ENCODE results near the gene PLXNB2. TPM values are rescaled to one million over a fixed set of nuclear protein-coding genes. Genes with fewer than 3 reads are reported as not detected.
A peak's percentile ranks its signal among the peaks of the same experiment; 100 is the strongest.

The PLXNB2 gene
- total RNA-seq, 1 donor, result 66.0 TPM

- H3K4me1 ChIP-seq (ENCODE audit: insufficient read depth, low read length), result peaks cover 77% of the 10 kb centered on the region
- no peaks in the 10 kb centered on the region for H3K27me3 ChIP-seq (ENCODE audit: insufficient read depth, low read length)
- H3K9me3 ChIP-seq (ENCODE audit: low read depth, low read length), result no peaks in the 10 kb centered on the region
- peak overlapping the region; percentile 73 for H3K4me3 ChIP-seq (ENCODE audit: low read length)
Measured at GRCh38 chr22:50245214-50246072, 62.0 kb downstream of the PLXNB2 start.

- H3K4me1 ChIP-seq (ENCODE audit: insufficient read depth, low read length), result peaks cover 68% of the 10 kb centered on the region
- no peaks in the 10 kb centered on the region for H3K27me3 ChIP-seq (ENCODE audit: insufficient read depth, low read length)
- no peaks in the 10 kb centered on the region for H3K9me3 ChIP-seq (ENCODE audit: low read depth, low read length)
- H3K4me3 ChIP-seq (ENCODE audit: low read length), result peak within 1 kb of the TSS; percentile 73
Measured at GRCh38 chr22:50244420-50245213, 62.8 kb downstream of the PLXNB2 start, which contains the start of gene TUBGCP6. Gene TUBGCP6, minus strand, starts transcription at chr22:50245023. Its CDS starts 564 bp downstream, at chr22:50244459.

GRCh38 chr22:50243685-50244419 lies 63.6 kb downstream of the PLXNB2 start:
- Histone ChIP-seq H3K4me3 (ENCODE audit: low read length) (peak overlapping the region; percentile 73), H3K4me1 (ENCODE audit: insufficient read depth, low read length) (peaks cover 65% of the 10 kb centered on the region), H3K9me3 (ENCODE audit: low read depth, low read length) (no peaks in the 10 kb centered on the region), H3K27me3 (ENCODE audit: insufficient read depth, low read length) (no peaks in the 10 kb centered on the region)

GRCh38 chr22:50242406-50242949 lies 65.0 kb downstream of the PLXNB2 start:
- Histone ChIP-seq H3K4me3 (ENCODE audit: low read length) (no peak overlapping the region), H3K4me1 (ENCODE audit: insufficient read depth, low read length) (peaks cover 51% of the 10 kb centered on the region), H3K27me3 (ENCODE audit: insufficient read depth, low read length) (no peaks in the 10 kb centered on the region)

GRCh38 chr22:50238755-50239154 lies 68.7 kb downstream of the PLXNB2 start:
- H3K27me3 ChIP-seq (ENCODE audit: insufficient read depth, low read length), result no peaks in the 10 kb centered on the region
- no peak overlapping the region for H3K4me3 ChIP-seq (ENCODE audit: low read length)
- peaks cover 33% of the 10 kb centered on the region for H3K4me1 ChIP-seq (ENCODE audit: insufficient read depth, low read length)
- H3K9me3 ChIP-seq (ENCODE audit: low read depth, low read length), result no peaks in the 10 kb centered on the region

More at GRCh38 chr22:50242406-50242949, 65.0 kb downstream of the PLXNB2 start:
- no peaks in the 10 kb centered on the region for H3K9me3 ChIP-seq (ENCODE audit: low read depth, low read length)

GRCh38 chr22:50236731-50237409 lies 70.6 kb downstream of the PLXNB2 start:
- Histone ChIP-seq H3K27me3 (ENCODE audit: insufficient read depth, low read length) (no peaks in the 10 kb centered on the region), H3K9me3 (ENCODE audit: low read depth, low read length) (no peaks in the 10 kb centered on the region), H3K4me1 (ENCODE audit: insufficient read depth, low read length) (peaks cover 14% of the 10 kb centered on the region), H3K4me3 (ENCODE audit: low read length) (no peak overlapping the region)

GRCh38 chr22:50233223-50233622 lies 74.2 kb downstream of the PLXNB2 start:
- H3K4me1 ChIP-seq (ENCODE audit: insufficient read depth, low read length), result no peaks in the 10 kb centered on the region

GRCh38 chr22:50232481-50233151 lies 74.8 kb downstream of the PLXNB2 start:
- Histone ChIP-seq H3K4me1 (ENCODE audit: insufficient read depth, low read length) (no peaks in the 10 kb centered on the region), H3K4me3 (ENCODE audit: low read length) (no peak overlapping the region), H3K9me3 (ENCODE audit: low read depth, low read length) (no peaks in the 10 kb centered on the region), H3K27me3 (ENCODE audit: insufficient read depth, low read length) (no peaks in the 10 kb centered on the region)

More at GRCh38 chr22:50233223-50233622, 74.2 kb downstream of the PLXNB2 start:
- no peaks in the 10 kb centered on the region for H3K27me3 ChIP-seq (ENCODE audit: insufficient read depth, low read length)
- H3K9me3 ChIP-seq (ENCODE audit: low read depth, low read length), result no peaks in the 10 kb centered on the region
- no peak overlapping the region for H3K4me3 ChIP-seq (ENCODE audit: low read length)

GRCh38 chr22:50229370-50229769 lies 78.1 kb downstream of the PLXNB2 start:
- H3K4me1 ChIP-seq (ENCODE audit: insufficient read depth, low read length), result no peaks in the 10 kb centered on the region

GRCh38 chr22:50228366-50228765 lies 79.1 kb downstream of the PLXNB2 start:
- Histone ChIP-seq H3K4me3 (ENCODE audit: low read length) (no peak overlapping the region), H3K9me3 (ENCODE audit: low read depth, low read length) (no peaks in the 10 kb centered on the region), H3K4me1 (ENCODE audit: insufficient read depth, low read length) (no peaks in the 10 kb centered on the region), H3K27me3 (ENCODE audit: insufficient read depth, low read length) (no peaks in the 10 kb centered on the region)

More at GRCh38 chr22:50229370-50229769, 78.1 kb downstream of the PLXNB2 start:
- H3K27me3 ChIP-seq (ENCODE audit: insufficient read depth, low read length), result no peaks in the 10 kb centered on the region
- no peaks in the 10 kb centered on the region for H3K9me3 ChIP-seq (ENCODE audit: low read depth, low read length)
- H3K4me3 ChIP-seq (ENCODE audit: low read length), result no peak overlapping the region

GRCh38 chr22:50227579-50228215 lies 79.7 kb downstream of the PLXNB2 start:
- no peaks in the 10 kb centered on the region for H3K27me3 ChIP-seq (ENCODE audit: insufficient read depth, low read length)
- no peaks in the 10 kb centered on the region for H3K4me1 ChIP-seq (ENCODE audit: insufficient read depth, low read length)
- no peak overlapping the region for H3K4me3 ChIP-seq (ENCODE audit: low read length)
- no peaks in the 10 kb centered on the region for H3K9me3 ChIP-seq (ENCODE audit: low read depth, low read length)

GRCh38 chr22:50226875-50227165 lies 80.6 kb downstream of the PLXNB2 start:
- H3K27me3 ChIP-seq (ENCODE audit: insufficient read depth, low read length), result no peaks in the 10 kb centered on the region
- H3K4me3 ChIP-seq (ENCODE audit: low read length), result no peak overlapping the region
- H3K9me3 ChIP-seq (ENCODE audit: low read depth, low read length), result no peaks in the 10 kb centered on the region
- no peaks in the 10 kb centered on the region for H3K4me1 ChIP-seq (ENCODE audit: insufficient read depth, low read length)

GRCh38 chr22:50226063-50226874 lies 81.2 kb downstream of the PLXNB2 start:
- Histone ChIP-seq H3K9me3 (ENCODE audit: low read depth, low read length) (no peaks in the 10 kb centered on the region), H3K4me1 (ENCODE audit: insufficient read depth, low read length) (no peaks in the 10 kb centered on the region), H3K4me3 (ENCODE audit: low read length) (no peak overlapping the region), H3K27me3 (ENCODE audit: insufficient read depth, low read length) (no peaks in the 10 kb centered on the region)
